ENCODE data around the gene UGT1A7.

Gene UGT1A7

DNA sequence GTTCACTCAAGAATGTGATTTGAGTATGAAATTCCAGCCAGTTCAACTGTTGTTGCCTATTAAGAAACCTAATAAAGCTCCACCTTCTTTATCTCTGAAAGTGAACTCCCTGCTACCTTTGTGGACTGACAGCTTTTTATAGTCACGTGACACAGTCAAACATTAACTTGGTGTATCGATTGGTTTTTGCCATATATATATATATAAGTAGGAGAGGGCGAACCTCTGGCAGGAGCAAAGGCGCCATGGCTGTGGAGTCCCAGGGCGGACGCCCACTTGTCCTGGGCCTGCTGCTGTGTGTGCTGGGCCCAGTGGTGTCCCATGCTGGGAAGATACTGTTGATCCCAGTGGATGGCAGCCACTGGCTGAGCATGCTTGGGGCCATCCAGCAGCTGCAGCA, 78.3 kb downstream of the UGT1A7 start, which contains the start of gene UGT1A1:
Gene UGT1A1 (plus strand): TSS at position 228 of the 400 bp plus-strand sequence. CDS start 18 bp downstream, at position 246.
- DNase-seq (ENCODE audit: low read depth in 1 of 2, low spot score in 1 of 2): no peak

DNA sequence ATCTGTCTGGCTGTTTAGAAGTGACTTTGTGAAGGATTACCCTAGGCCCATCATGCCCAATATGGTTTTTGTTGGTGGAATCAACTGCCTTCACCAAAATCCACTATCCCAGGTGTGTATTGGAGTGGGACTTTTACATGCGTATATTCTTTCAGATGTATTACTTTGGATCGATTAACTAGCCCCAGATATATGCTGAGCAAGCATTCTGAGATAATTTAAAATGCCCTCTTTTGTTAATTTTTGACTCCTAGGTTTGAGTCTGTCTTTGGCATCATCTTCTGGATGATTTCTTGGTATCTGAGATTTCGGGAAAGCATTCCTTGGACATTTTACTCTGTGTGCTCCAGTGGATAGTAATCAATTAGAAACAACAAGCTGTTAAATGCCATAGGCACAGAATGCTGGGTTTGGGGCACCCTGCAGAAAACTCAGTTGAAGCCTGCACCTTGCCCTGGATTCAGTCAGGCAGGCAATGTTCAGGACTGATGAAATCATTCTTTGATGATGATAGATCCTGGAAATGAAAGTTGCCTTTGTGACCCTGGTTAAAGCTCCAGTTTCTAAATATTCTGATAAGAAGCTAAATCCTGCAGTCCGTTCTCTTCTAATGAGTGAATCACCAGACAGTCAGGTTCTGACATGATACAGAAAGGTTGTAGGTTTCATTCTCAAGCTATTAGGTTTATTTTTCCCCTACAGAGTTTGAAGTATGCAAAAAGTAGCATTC, 79.5 kb downstream of the UGT1A7 start:
- no peak for DNase-seq (ENCODE audit: low read depth in 1 of 2, low spot score in 1 of 2)

DNA sequence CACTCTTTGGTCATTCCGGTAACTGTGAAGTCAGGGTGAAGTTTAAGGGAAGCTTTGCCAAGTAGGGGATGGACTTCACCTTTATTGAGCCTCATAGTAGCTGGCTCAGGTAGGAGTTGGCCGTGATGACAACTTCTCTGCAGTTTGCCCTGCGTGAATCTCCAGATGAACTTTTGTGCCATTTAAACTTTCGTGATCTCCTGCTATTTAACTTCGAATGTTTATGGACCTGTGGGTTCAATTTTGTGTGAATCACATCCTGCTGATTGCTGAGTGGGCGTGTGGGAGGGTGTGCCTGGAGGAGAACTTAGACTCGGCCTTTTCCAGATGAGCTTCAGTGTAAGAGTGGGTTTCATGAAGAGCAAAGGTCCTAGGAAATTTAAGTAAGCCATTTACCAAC, 82.6 kb downstream of the UGT1A7 start:
- no peak for DNase-seq (ENCODE audit: low read depth in 1 of 2, low spot score in 1 of 2)

DNA sequence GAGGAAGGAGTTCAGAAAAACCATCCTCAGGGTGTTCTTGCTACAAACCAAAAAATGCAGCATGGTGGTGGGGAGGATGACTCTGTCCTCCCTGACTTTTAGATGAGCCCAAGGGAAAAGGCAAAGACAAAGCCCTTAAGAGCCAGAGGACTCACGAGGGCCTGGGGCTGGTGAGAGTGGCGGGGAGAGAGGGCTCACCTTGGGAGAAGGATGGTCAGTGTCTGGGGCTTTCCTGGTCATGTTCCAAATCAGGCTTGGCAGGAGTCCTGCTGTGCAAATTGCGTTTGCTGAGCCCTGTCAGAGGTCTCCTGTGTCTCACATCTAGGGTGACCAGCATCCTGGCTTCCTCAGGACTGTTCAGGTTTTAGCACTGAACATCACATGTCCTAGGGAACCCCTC, 83.1 kb downstream of the UGT1A7 start:
- DNase-seq (ENCODE audit: low read depth in 1 of 2, low spot score in 1 of 2): no peak

DNA sequence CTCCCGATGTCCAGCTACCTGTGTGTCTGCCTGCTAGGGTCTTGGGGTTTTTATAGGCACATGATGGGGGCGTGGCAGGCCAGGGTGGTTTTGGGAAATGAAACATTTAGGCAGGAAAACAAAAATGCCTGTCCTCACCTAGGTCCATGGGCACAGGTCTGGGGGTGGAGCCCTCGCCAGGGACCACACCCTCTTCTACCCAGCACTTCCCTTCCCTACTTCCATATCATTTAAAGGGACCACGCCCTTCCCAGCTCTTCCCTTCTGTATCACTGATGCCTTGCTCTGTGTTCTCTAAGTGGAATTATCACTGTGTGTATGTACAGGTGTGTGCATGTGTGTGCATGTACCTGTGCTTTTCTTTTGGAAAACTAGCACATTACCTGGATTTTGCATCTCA, 84.7 kb downstream of the UGT1A7 start:
- DNase-seq (ENCODE audit: low read depth in 1 of 2, low spot score in 1 of 2): no peak

DNA sequence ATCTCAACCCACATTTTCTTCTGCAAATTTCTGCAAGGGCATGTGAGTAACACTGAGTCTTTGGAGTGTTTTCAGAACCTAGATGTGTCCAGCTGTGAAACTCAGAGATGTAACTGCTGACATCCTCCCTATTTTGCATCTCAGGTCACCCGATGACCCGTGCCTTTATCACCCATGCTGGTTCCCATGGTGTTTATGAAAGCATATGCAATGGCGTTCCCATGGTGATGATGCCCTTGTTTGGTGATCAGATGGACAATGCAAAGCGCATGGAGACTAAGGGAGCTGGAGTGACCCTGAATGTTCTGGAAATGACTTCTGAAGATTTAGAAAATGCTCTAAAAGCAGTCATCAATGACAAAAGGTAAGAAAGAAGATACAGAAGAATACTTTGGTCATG, 86.4 kb downstream of the UGT1A7 start:
- no peak for DNase-seq (ENCODE audit: low read depth in 1 of 2, low spot score in 1 of 2)

DNA sequence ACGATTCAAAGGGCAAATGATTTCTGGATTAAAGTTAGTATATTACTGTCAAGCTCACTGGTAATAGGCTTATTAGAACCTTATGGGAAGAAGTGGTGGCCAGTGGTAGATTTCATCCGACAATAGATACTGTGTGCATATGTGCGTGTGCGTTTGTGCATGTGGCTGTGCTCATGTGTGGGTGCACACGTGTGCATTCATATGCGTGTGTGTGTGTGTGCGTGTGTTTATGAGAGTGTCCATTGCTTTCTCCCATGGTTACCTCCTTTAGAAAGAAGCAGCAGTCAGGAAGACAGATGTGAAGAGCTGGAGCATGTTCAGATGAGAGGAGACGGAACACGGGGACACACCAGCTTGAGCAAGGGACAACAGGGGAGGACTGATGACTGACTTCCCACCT, 87.6 kb downstream of the UGT1A7 start:
- DNase-seq (ENCODE audit: low read depth in 1 of 2, low spot score in 1 of 2): no peak

DNA sequence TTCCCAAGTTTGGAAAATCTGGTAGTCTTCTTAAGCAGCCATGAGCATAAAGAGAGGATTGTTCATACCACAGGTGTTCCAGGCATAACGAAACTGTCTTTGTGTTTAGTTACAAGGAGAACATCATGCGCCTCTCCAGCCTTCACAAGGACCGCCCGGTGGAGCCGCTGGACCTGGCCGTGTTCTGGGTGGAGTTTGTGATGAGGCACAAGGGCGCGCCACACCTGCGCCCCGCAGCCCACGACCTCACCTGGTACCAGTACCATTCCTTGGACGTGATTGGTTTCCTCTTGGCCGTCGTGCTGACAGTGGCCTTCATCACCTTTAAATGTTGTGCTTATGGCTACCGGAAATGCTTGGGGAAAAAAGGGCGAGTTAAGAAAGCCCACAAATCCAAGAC, 90.5 kb downstream of the UGT1A7 start:
- no peak for DNase-seq (ENCODE audit: low read depth in 1 of 2, low spot score in 1 of 2)

DNA sequence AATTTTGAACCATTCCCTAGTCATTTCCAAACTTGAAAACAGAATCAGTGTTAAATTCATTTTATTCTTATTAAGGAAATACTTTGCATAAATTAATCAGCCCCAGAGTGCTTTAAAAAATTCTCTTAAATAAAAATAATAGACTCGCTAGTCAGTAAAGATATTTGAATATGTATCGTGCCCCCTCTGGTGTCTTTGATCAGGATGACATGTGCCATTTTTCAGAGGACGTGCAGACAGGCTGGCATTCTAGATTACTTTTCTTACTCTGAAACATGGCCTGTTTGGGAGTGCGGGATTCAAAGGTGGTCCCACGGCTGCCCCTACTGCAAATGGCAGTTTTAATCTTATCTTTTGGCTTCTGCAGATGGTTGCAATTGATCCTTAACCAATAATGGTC, 90.9 kb downstream of the UGT1A7 start:
- DNase-seq (ENCODE audit: low read depth in 1 of 2, low spot score in 1 of 2): no peak

DNA sequence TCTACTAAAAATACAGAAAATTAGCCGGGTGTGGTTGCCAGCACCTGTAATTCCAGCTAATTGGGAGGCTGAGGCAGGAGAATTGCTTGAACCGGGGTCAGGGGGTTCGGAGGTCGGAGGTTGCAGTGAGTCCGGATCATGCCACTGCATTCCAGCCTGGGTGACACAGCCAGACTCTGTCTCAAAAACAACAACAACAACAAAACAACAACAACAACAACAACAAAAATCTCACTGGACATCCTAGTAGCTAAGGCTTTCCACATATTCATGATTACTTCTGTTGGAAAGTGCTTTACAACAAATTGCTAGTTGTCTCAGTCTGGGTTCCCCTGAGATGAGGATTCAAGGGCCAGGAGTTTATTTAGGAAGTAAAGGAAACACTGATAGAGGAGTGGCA, 92.2 kb downstream of the UGT1A7 start:
- DNase-seq (ENCODE audit: low read depth in 1 of 2, low spot score in 1 of 2): no peak

DNA sequence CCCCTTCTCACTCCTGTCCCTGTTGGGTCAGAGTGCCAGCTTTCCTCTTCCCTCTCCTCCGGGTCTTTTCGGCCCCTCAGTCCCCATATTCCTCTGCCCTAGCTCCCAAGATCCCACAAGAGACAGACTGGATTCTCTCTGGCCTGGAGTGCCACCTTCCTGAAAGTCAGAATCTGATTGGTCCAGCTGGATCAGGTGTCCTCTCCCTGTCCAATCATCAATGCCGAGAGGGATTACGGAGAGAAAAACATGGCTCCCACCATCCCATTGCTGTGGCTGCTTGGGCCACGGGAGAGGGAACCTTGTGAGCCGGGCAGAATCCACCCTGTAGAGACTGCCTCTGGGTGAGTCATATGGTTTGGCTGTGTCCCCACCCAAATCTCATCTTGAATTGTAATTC, 93.7 kb downstream of the UGT1A7 start:
- DNase-seq (ENCODE audit: low read depth in 1 of 2, low spot score in 1 of 2): no peak

DNA sequence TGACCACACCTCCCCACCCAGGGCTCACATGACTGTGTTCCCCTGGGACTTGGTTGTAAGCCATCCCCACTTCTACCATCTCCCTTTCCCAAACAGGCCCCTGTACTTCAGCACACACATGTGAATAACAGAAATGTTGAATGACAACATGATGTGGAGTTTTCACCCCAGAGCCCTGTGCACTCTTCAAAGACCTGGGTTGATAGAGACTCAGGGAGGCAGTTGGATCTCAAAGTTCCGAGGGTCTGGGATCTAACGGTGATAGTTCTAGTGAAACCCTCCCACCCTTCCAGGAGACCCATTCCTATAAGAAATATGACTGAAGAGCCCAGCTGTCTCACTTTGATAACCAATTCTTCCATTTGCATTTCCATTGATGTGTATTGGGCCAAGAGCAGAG, 96.3 kb downstream of the UGT1A7 start, which contains the start of gene MROH2A:
Gene MROH2A (plus strand): TSS at position 301 of the 400 bp plus-strand sequence. CDS start 1,029 bp downstream, outside the sequence.
- DNase-seq (ENCODE audit: low read depth in 1 of 2, low spot score in 1 of 2): no peak

DNA sequence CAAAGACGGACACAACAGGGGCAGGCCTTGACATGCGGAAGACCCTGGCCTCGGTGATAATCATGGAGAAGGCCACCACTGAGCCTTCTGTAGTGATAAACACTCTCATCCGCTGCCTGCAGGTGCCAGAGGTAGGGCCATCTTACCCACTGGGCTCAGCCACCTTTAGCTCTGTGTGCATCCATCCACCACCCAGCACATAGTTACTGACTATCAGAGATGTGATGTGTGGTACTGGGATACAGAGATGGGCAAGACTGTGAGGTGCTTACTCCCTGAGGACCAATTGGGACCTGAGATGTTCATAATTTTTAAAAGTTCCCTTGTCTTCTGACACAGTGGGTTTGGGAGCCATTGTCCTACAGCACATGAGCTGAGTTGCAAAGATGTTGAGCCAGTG, 98.0 kb downstream of the UGT1A7 start:
- DNase-seq (ENCODE audit: low read depth in 1 of 2, low spot score in 1 of 2): no peak

DNA sequence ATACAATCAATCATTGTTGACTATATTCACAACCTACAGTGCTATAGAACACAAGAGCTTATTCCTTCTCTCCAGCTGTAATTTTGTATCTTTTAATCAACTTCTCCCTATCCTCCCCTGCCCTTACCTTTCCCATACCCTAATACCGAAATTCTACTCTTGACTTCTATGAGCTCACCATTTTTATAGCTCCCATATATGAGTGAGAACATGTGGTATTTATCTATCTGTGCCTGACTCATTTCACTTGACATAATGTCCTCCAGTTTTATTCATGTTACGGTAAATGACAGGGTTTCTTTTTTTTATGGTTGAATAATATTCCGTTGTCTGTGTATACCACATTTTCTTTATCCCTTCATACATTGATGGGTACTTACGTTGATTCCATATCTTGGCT, 99.1 kb downstream of the UGT1A7 start:
- no peak for DNase-seq (ENCODE audit: low read depth in 1 of 2, low spot score in 1 of 2)

DNA sequence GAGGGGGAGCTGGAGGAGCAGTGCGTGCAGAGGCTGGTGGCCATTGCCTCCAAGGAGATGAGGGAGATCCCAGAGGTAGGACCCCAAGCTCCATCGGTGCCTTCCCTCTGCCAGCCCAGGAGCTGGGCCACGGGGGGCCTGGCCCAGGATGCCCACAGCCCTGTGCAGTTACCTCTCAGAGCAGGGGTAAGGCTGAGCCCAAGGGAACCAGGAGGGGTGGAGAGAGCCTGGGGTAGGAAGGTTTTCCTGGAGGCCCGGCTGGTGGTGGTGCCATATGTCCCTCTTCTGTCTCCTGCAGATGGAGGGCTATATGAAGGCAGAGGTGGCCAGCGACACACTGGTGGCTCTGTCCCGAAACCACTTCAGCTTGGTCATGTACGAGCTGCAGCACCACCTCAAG, 107.9 kb downstream of the UGT1A7 start:
- DNase-seq (ENCODE audit: low read depth in 1 of 2, low spot score in 1 of 2): no peak

DNA sequence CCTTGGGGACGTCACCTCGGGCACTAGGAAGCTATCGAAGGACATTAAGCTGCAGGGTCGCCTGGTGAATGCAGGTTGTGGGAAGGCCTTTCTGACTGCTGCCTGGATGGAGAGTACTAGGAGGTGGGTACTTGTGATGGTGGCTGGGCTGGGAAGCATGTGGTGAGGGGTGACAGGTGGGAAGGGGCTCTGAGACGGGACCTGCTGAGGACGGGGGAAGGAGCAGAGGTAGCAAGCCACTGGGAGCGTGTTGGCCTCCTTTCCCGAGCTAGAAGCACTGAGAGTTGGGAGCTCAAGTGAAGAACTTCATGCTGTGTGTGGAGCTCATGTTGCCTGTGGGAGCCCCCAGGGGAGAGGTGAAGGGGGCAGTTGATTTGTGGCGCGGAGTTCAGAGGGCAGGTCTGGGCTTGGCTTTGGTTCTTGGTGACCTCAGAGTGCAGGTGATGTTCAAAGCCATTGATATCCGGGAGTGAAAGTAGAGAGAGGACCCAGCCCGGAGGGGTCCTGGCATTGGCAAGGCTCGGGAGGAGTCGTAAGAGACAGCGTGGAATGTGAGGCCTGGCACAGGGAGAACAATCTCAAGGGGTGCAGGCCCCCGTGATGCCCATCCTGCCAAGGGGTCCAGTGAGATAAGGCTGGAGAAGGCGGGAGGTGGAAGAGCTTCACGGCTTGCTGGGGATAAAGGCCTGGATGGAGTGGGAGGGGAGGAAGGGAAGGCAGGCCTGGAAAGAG, 109.6 kb downstream of the UGT1A7 start:
- DNase-seq (ENCODE audit: low read depth in 1 of 2, low spot score in 1 of 2): no peak

DNA sequence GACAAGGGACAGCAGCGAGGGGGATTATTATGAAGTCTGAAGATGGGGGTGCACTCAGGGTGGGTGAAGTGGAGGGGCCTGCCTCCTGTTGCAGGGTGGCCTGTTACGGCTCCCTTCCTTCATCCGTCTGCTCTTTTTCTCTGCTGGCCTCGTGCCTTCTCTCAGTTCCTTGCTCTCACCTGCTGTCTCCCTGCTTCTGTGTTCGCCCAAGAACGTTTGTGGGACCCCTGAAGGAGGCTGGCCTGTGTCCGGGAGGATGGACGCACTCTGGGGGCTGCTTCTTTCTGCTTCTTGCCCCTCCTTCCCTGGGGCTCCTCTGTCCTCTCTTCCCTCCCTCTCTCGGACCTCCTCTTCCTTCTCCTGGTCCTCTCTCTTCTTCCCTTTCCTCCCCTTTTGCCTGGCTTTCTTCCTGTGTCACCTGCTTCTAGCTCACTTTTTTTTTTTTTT, 110.2 kb downstream of the UGT1A7 start:
- DNase-seq (ENCODE audit: low read depth in 1 of 2, low spot score in 1 of 2): no peak

DNA sequence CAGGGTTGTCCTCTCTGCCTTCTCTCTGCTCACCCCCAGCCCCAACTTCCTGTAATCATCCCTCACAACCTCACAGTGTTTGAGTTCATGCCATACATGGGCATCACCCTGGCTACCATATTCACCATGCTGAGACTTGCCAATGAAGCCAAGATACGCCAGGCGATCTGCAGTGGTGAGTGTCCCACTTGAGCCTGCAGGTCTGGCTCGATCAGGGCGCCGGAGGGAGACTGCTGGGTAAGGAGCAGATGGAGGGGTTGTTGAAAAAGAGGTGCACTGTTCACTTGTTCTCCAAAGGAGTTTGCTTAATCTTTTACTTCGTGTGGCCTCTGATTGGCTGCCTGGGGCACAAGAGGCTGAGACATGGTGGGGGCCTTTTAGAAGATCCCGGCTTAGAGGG, 111.0 kb downstream of the UGT1A7 start:
- no peak for DNase-seq (ENCODE audit: low read depth in 1 of 2, low spot score in 1 of 2)

DNA sequence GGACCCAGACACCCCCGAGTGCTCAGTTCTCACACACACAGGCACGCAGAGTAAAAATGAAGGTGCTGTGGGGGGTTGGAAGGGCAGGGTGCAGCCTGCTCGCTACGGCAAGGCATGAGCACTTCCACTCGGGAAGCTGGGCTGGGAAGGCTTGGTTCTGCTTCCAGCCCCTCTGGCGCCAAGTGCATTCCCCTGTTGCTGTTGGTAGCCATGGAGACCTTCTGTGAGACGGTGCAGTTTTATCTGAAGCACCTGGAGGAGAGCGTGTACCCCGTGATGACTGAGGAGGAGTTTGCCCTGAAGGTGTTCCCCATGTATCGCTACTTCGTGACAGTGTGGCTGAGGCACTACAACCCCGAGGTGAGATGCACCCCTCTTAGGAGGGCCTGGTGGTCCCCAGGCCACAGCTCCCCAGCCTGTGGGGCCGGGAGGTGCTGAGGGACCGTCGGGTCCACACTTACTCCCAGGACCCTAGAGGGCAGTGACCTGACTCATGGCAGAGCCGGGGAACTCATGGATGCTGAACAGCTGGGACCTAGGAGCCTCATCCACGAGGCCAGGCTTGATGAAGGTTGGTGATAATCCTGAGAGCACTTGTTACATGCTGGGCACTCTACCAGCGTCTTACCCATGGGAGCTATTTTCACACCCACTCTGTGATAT, 111.9 kb downstream of the UGT1A7 start:
- DNase-seq (ENCODE audit: low read depth in 1 of 2, low spot score in 1 of 2): no peak

DNA sequence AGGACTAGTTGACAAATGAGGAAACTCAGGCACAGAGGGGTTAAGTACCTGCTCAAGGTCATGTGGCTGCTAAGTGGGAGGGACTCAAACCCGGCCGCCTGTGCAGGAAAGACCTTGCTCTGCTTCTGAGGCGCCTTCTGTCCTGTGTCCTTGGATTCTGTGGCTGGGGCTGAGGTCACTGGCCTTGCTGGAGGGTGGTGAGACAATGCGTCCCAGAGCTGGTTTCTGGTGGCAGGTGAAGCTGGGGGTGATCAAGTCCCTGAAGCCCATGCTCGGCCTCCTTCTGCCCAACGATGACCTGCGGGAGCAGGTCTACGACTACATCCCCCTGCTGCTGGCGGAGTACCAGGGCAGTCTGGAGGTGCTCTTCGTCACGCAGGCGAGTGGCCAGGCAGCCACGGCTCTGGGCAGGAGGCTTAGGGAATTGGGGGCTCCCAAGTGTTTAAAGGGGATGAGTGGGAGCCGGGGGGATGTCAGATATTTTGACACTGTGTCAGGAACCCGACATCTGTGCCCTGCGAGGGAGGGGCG, 112.5 kb downstream of the UGT1A7 start:
- DNase-seq (ENCODE audit: low read depth in 1 of 2, low spot score in 1 of 2): no peak

DNA sequence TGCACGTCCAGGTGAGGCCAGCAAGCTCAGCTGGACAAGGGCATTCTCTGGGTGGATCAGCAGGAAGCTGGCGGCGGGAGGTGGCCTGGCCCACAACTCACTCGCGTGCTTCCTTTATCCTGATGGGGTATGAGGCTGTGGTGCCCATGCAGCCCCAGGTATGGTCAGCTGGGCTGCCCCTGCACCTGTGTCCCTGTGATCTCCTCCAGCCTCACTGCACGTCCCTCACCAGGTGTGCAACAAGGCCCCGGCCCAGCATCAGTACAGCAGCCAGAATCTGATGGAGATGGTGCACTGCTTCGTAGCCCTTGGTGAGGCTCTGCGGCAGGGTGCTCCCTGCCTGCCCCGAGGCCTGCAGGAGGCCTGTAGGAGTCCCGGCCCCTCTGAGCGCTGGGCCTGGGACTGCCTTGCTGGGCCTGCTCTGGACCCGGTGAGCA, 114.1 kb downstream of the UGT1A7 start:
- DNase-seq (ENCODE audit: low read depth in 1 of 2, low spot score in 1 of 2): no peak

DNA sequence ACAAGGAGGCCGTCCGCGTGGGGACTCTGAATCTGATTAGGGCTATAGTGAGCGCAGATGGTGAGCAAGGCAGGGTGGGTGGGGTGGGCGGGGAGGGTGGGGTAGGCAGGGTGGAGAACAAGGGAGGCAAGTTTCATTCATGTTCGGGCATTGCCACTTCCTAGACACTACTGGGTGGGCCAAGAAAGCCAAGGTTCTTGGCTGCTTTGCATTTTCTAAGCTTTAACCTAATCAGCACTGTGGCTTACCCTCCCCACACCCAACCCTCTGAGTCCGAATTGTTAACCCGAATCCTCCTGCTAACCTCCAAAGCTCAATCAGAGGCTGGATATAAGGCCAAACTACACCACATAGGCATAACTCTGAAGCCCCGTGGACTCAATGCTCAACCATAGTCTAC, 114.6 kb downstream of the UGT1A7 start:
- DNase-seq (ENCODE audit: low read depth in 1 of 2, low spot score in 1 of 2): no peak
